Cardiac muscle cell (in vitro differentiated cells and primary cell): ENCODE measurements around the gene PSMC5. TPM values are rescaled to one million over a fixed set of nuclear protein-coding genes. Genes with fewer than 3 reads are reported as not detected.
A peak's percentile ranks its signal among the peaks of the same experiment; 100 is the strongest.

Experiments used
- DNase-seq, 2 donors: peaks; one replicate each; pipeline versions ENCODE4 v3.0.0 to v3.0.0-alpha.2; 2010 to 2017; ENCODE audit warnings: low read depth in 1 of 2, low spot score in 1 of 2
- H3K27ac ChIP-seq: fragments of 200-600 bp; sonication (generic); 2 replicates; pipeline ENCODE4 v1.5.1; 2016
- H3K27me3 ChIP-seq: fragments of 200-600 bp; sonication (generic); 2 replicates; pipeline ENCODE4 v1.6.0; 2016; ENCODE audit warnings: control low read depth
- H3K36me3 ChIP-seq: fragments of 200-600 bp; sonication (generic); 2 replicates; pipeline ENCODE4 v1.5.1; 2016; ENCODE audit warnings: control low read depth
- H3K4me1 ChIP-seq: fragments of 200-600 bp; sonication (generic); 2 replicates; pipeline ENCODE4 v1.8.1; 2017; ENCODE audit warnings: low read depth, mild to moderate bottlenecking, mixed run types
- H3K4me3 ChIP-seq: fragments of 200-600 bp; sonication (generic); 2 replicates; pipeline ENCODE4 v1.5.1; 2016; ENCODE audit warnings: mild to moderate bottlenecking
- H3K9me3 ChIP-seq: fragments of 200-600 bp; sonication (generic); 2 replicates; pipeline ENCODE4 v1.5.1; 2017; ENCODE audit warnings: low read depth, mild to moderate bottlenecking, control low read depth
- CTCF ChIP-seq: IDR thresholded peaks from 2 replicates; pipeline ENCODE4 v1.5.1; 2012; ENCODE audit warnings: low read depth, mild to moderate bottlenecking, low read length
- polyA plus RNA-seq: library from polyadenylated mRNA; unstranded; fragments of >200 nt; fragmentation: Nextera tagmentation; extraction: Ambion mirVana; gene quantifications from 2 replicates; pipeline ENCODE4 v1.2.1, GENCODE V29; 2016
- total RNA-seq: library from RNA; depleted of rRNA; stranded (reverse); fragments of >200 nt; gene quantifications from 2 replicates; pipeline ENCODE4 v1.2.3, GENCODE V29; 2016

PSMC5 gene
- total and polyA plus RNA-seq, 2 experiments from 2014 or later, result 42.7 to 230 TPM

DNA sequence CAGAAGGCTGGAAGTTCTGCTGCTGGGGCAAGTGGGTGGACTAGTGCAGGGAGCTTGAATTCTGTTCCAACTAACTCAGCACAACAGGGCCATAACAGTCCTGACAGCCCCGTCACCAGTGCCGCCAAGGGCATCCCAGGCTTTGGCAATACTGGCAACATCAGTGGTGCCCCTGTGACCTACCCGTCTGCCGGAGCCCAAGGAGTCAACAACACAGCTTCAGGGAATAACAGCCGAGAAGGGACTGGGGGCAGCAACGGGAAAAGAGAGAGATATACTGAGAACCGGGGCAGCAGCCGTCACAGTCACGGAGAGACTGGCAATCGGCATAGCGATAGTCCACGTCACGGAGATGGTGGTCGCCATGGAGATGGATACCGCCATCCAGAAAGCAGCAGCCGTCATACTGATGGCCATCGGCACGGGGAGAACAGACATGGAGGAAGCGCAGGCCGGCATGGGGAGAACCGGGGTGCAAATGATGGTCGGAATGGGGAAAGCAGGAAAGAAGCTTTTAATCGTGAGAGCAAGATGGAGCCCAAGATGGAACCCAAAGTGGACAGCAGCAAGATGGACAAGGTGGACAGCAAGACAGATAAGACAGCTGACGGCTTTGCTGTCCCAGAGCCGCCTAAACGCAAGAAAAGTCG, 9.4 kb upstream of the PSMC5 start:
- Histone ChIP-seq H3K4me1 (no peaks in the 10 kb centered on the region), H3K27me3 (no peaks in the 10 kb centered on the region), H3K9me3 (no peaks in the 10 kb centered on the region), H3K27ac (no peak overlapping the region), H3K36me3 (peaks cover 92% of the 10 kb centered on the region), H3K4me3 (no peak overlapping the region)
- TF ChIP-seq CTCF, result no peak
- DNase-seq, result no peak

DNA sequence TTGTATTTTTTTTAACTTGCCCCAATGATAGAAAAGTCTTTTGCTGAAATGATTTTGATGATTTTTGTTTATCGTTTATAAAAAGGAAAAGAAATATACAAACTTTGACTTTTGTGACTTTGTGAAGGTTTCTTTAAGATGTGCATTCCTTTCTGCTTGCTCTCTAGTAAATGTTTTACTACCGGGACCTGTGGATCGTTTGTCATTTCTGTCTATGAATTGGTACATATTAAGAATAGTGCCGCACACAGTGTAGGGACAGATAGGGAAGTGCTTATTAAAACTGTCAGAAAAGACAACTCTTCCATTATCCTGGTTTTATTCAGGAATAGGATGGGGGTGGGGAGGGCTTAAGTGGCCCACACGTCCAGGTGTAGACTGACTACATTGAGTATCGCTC, 8.1 kb upstream of the PSMC5 start:
- no peak for DNase-seq
- no peaks in the 10 kb centered on the region for H3K9me3 ChIP-seq
- no peak overlapping the region for H3K4me3 ChIP-seq
- H3K27ac ChIP-seq, result peak overlapping the region; percentile 23
- H3K4me1 ChIP-seq, result no peaks in the 10 kb centered on the region
- TF ChIP-seq CTCF, result no peak
- H3K36me3 ChIP-seq, result peaks cover 84% of the 10 kb centered on the region
- H3K27me3 ChIP-seq, result no peaks in the 10 kb centered on the region

DNA sequence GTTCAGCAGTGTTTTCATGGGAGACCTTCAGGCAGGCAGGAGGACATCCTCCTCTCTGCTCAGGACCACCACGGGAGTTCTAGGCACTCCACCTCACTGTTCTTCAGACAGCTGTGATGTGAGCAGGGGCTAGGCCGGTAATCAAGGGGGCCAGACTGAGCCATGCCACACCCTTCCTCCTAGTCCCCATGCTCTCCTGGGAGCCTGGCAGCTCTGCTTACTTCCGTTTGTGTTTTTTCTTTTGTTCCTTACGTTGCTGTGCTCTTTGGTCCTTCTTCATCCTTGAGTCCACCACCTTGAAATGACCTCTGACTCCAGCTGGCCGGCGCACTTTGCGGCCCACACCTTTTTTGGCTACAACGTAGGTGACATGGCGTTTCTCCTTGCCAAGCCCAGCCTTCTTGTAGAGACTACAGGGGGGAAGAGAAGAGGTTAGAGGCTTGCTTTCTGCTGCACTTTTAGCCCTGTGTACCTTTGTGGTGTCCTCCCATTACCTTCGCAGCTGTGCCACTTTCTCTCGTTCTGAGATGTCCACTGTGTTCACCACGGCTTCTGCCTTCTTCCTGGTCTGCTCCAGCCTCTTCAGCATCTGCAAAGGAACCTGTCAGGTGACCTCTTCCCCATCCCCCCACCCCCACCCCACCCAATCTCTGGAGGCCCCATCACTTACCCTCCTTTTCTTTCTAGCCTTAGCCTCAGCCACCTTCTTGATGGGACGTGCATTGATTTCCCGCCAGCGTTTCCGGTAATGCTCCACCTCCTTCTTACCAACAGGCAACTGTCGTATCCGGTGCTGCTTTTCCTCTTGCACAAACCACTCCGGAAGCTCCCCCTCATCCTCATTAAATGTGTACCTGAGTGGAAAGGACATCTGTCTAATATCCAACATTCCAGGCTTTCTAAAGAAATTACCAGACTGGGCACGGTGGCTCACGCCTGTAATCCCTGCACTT, 7.4 kb upstream of the PSMC5 start:
- no peak for DNase-seq
- H3K36me3 ChIP-seq, result peaks cover 84% of the 10 kb centered on the region
- H3K9me3 ChIP-seq, result no peaks in the 10 kb centered on the region
- no peak overlapping the region for H3K4me3 ChIP-seq
- H3K27me3 ChIP-seq, result no peaks in the 10 kb centered on the region
- H3K4me1 ChIP-seq, result no peaks in the 10 kb centered on the region
- peak overlapping the region; percentile 23 for H3K27ac ChIP-seq
- TF ChIP-seq CTCF, result no peak

DNA sequence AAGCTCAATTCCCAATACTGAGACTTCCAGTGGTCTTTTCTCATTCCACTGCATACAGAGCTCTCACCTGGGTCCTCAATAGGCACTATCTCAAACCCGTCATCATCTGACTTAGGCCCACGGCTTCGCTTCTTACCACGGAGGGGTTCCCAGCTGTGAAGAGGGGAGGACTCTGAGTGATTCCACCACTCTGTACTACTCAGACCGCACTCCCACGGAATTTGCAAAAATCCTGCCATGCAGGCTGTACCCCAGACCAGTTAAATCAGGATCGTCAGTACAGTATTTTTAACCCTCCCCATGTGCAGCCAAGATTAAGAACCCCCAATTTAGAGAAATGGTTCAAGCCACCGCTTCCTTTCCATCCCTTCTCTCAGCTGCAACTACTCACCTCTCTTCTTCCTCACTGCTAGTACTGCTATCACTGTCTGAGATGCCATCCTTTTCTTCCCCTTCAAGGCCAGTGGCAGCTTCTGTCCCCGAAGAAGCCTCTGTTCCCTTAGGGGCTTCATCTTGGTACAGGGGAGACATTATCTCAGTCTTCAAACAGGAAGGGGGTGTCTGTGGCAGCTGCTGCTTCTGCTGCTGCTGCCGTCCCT, 6.2 kb upstream of the PSMC5 start:
- TF ChIP-seq CTCF, result no peak
- Histone ChIP-seq H3K36me3 (peaks cover 73% of the 10 kb centered on the region), H3K27ac (no peak overlapping the region), H3K27me3 (no peaks in the 10 kb centered on the region), H3K4me1 (peaks cover 3% of the 10 kb centered on the region), H3K9me3 (no peaks in the 10 kb centered on the region), H3K4me3 (no peak overlapping the region)
- DNase-seq, result no peak

- no peak for DNase-seq
- Histone ChIP-seq H3K27me3 (no peaks in the 10 kb centered on the region), H3K36me3 (peaks cover 65% of the 10 kb centered on the region), H3K4me1 (peaks cover 3% of the 10 kb centered on the region), H3K4me3 (no peak overlapping the region), H3K9me3 (no peaks in the 10 kb centered on the region), H3K27ac (no peak overlapping the region)
- no peak for TF ChIP-seq CTCF
These were observed 5.4 kb upstream of the PSMC5 start for GRCh38 chr17:63821804-63822203.
